SH-SY5Y (cell line): ENCODE results near the gene TBC1D4.

Experiments used
- GATA2 ChIP-seq: IDR thresholded peaks from 2 replicates; pipeline ENCODE4 v1.6.1; 2011; ENCODE audit warnings: mild to moderate bottlenecking, low read depth, low read length
- GATA3 ChIP-seq: IDR thresholded peaks from 2 replicates; pipeline ENCODE4 v1.6.1; 2011; ENCODE audit warnings: low read depth, mild to moderate bottlenecking, low read length, moderate library complexity

DNA sequence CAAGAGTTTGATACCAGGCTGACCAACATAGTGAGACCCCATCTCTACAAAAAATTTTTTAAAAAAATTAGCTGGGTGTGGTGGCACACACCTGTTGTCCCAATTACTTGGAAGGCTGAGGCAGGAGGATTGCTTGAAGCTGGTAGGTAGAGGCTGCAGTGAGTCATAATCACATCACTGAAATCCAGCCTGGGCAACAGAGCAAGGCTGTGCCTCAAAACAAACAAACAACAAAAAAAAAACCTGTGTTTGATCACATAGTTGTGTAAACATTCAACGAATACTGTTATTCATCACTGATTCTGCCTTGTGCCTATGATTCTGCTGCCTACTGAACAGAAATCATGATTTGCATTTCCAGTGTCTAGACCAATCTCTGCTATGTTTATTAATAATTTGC is 134.0 kb downstream of the TBC1D4 start:
- TF ChIP-seq GATA3, result no peak
- no peak for TF ChIP-seq GATA2
